GM12878 (cell line): Measurements from ENCODE around the gene KRT79. TPM values are rescaled to one million over a fixed set of nuclear protein-coding genes. Genes with fewer than 3 reads are reported as not detected.

ENCODE experiments used
- ATAC-seq: fragments of 200-7000 bp; cut with Tn5 transposase; 3 replicates; pipeline ENCODE4 v1.9.1; 2020; ENCODE audit warnings: mild to moderate bottlenecking, moderate library complexity
- BruUV-seq: library from RNA; stranded (reverse); fragments of 400-500 nt; replicated peaks from 2 replicates; lab custom pipeline; 2021; lab: Mats Ljungman, UMichigan
- CTCF ChIA-PET: fragments of 300-600 bp; sonication (Branson Sonifier 250); formaldehyde crosslinking; extraction: SDS; loops from one replicate; lab custom pipeline; 2021; ENCODE audit warnings: inconsistent platforms; lab: Yijun Ruan, JAX
- POLR2A ChIA-PET: fragments of 350-600 bp; formaldehyde crosslinking; extraction: SDS; loops from one replicate; lab custom pipeline; 2021; ENCODE audit warnings: inconsistent platforms; lab: Charles Lee
- RAD21 ChIA-PET: fragments of 300-600 bp; sonication (Branson Sonifier 250); formaldehyde crosslinking; loops from one replicate; lab custom pipeline; 2023; ENCODE audit warnings: antibody characterized with exemption; ENCODE audit not compliant: unreplicated experiment; lab: Charles Lee
- SMC1A ChIA-PET: fragments of 300-600 bp; sonication (Branson Sonifier 250); formaldehyde crosslinking; loops from one replicate; lab custom pipeline; 2023; ENCODE audit not compliant: unreplicated experiment, uncharacterized antibody; lab: Charles Lee
- DNase-seq: peaks from one replicate; pipeline ENCODE4 v3.0.0-alpha.2; 2011; ENCODE audit warnings: low read depth, low spot score
- FAIRE-seq: peaks from 3 replicates; lab custom pipeline; 2011; peaks lifted over from hg19 to GRCh38; lab: Jason Lieb, UNC
- H2AFZ ChIP-seq: 2 replicates; pipeline ENCODE4 v1.6.0; 2011; ENCODE audit warnings: low read depth, low read length, control low read depth; ENCODE audit not compliant: control insufficient read depth
- H3K27ac ChIP-seq: 2 replicates; pipeline ENCODE4 v1.5.1; 2011; ENCODE audit warnings: control low read depth; ENCODE audit not compliant: control insufficient read depth, insufficient read depth
- H3K27me3 ChIP-seq, 2 experiments: replicated peaks in 1 of 2; 2 replicates each; pipeline versions ENCODE4 v1.6.0 to v1.6.1; 2011; ENCODE audit warnings: low read length in 1 of 2; ENCODE audit not compliant: control insufficient read depth in 2 of 2, insufficient read depth in 2 of 2
- H3K36me3 ChIP-seq, 2 experiments: 2 replicates each; pipeline ENCODE4 v1.5.1; 2011; ENCODE audit warnings: low read length in 1 of 2; ENCODE audit not compliant: control insufficient read depth in 2 of 2, insufficient read depth in 2 of 2
- H3K4me1 ChIP-seq: 2 replicates; pipeline ENCODE4 v1.6.1; 2011; ENCODE audit warnings: mild to moderate bottlenecking, low read length, moderate library complexity, mixed read lengths; ENCODE audit not compliant: control insufficient read depth, insufficient read depth
- H3K4me2 ChIP-seq: 2 replicates; pipeline ENCODE4 v1.6.0; 2011; ENCODE audit warnings: control low read depth; ENCODE audit not compliant: control insufficient read depth, insufficient read depth
- H3K4me3 ChIP-seq: fragments of 200-600 bp; sonication (generic); 2 replicates; pipeline ENCODE4 v1.5.1; 2016
- H3K79me2 ChIP-seq: 2 replicates; pipeline ENCODE4 v1.6.0; 2011; ENCODE audit warnings: low read length; ENCODE audit not compliant: control insufficient read depth, insufficient read depth
- H3K9ac ChIP-seq: 2 replicates; pipeline ENCODE4 v1.8.0; 2011; ENCODE audit warnings: low read length, control low read depth, mixed read lengths; ENCODE audit not compliant: control insufficient read depth, insufficient read depth
- H3K9me3 ChIP-seq: replicated peaks from 3 replicates; pipeline ENCODE4 v1.5.1; 2011; ENCODE audit warnings: mild to moderate bottlenecking, low read length; ENCODE audit not compliant: control insufficient read depth, insufficient read depth
- H4K20me1 ChIP-seq: 2 replicates; pipeline ENCODE4 v1.6.0; 2011; ENCODE audit not compliant: control insufficient read depth, insufficient read depth
- BCL11A ChIP-seq: IDR thresholded peaks from 2 replicates; pipeline ENCODE4 v1.6.1; 2011; ENCODE audit warnings: low read depth, low read length
- CBFB ChIP-seq: IDR thresholded peaks from 2 replicates; pipeline ENCODE4 v1.6.1; 2016; ENCODE audit warnings: antibody characterized with exemption, low read depth
- CHD4 ChIP-seq: fragments of 200-600 bp; sonication (generic); IDR thresholded peaks from 2 replicates; pipeline ENCODE4 v1.6.1; 2016; ENCODE audit warnings: mild to moderate bottlenecking
- EGR1 ChIP-seq, 2 experiments: IDR thresholded peaks; 1 replicate in 1 of 2; 2 replicates in 1 of 2; pipeline ENCODE4 v1.6.1; 2011 to 2012; ENCODE audit warnings: low read depth in 2 of 2, low read length in 2 of 2, borderline replicate concordance in 1 of 2, mild to moderate bottlenecking in 1 of 2, moderate library complexity in 1 of 2
- MLLT1 ChIP-seq: fragments of 450-650 bp; IDR thresholded peaks from 2 replicates; pipeline ENCODE4 v1.6.1; 2016; ENCODE audit warnings: mild to moderate bottlenecking
- MYB ChIP-seq: fragments of 150-350 bp; IDR thresholded peaks from 2 replicates; pipeline ENCODE4 v1.6.1; 2014; ENCODE audit warnings: mild to moderate bottlenecking, low read depth, low read length, borderline replicate concordance
- NR2C1 ChIP-seq: fragments of 450-650 bp; IDR thresholded peaks from 2 replicates; pipeline ENCODE4 v1.6.1; 2017; ENCODE audit warnings: antibody characterized with exemption, mild to moderate bottlenecking, moderate library complexity
- NR2F1 ChIP-seq: fragments of 450-650 bp; conservative IDR thresholded peaks from 2 replicates; pipeline ENCODE4 v1.6.1; 2017; ENCODE audit warnings: mild to moderate bottlenecking
- RAD51 ChIP-seq: fragments of 450-650 bp; IDR thresholded peaks from 2 replicates; pipeline ENCODE4 v1.6.1; 2016; ENCODE audit warnings: moderate library complexity, mild to moderate bottlenecking, inconsistent platforms
- SMAD1 ChIP-seq: fragments of 450-650 bp; IDR thresholded peaks from 2 replicates; pipeline ENCODE4 v1.6.1; 2018; ENCODE audit warnings: mild to moderate bottlenecking, low read depth; ENCODE audit not compliant: partially characterized antibody
- SP1 ChIP-seq: IDR thresholded peaks from one replicate; pipeline ENCODE4 v1.6.1; 2011; ENCODE audit warnings: low read depth, low read length
- SUPT20H ChIP-seq: IDR thresholded peaks from 2 replicates; pipeline ENCODE4 v1.6.1; 2011; ENCODE audit warnings: low read depth, mild to moderate bottlenecking, low read length, moderate library complexity, borderline replicate concordance; ENCODE audit not compliant: control insufficient read depth
- ZBED1 ChIP-seq: IDR thresholded peaks from 2 replicates; pipeline ENCODE4 v1.6.1; 2016; ENCODE audit warnings: borderline replicate concordance
- WGBS: methylation state at CpG from one replicate; pipeline ENCODE4 v1.1.6; 2016; ENCODE audit warnings: low lambda C conversion rate; ENCODE audit not compliant: insufficient replicate concordance, insufficient coverage; ENCODE audit errors: missing lambda C conversion rate; 5-methylcytosine and 5-hydroxymethylcytosine counted together
- in situ Hi-C: fragments of 300-500 bp; cut with MboI; formaldehyde crosslinking; loops from 9 replicates; pipeline ENCODE4 v1.14.3; 2018; ENCODE audit warnings: mixed read lengths
- intact Hi-C: fragments of 100-400 bp; cut with micrococcal nuclease; formaldehyde crosslinking; loops from one replicate; pipeline ENCODE4 v1.14.2; 2022; ENCODE audit not compliant: unreplicated experiment
- polyA plus RNA-seq, 11 experiments: library from polyadenylated mRNA; depleted of rRNA in 4 of 11; unstranded in 6 of 11; stranded (reverse) in 5 of 11; fragments of >200 nt; fragmentation: Nextera tagmentation in 4 of 11; fragmentation: Illumina TruSeq in 1 of 11; extraction: Ambion mirVana in 4 of 11; extraction: Trizol in 1 of 11; gene quantifications; 1 replicate in 1 of 11; 2 replicates in 10 of 11; pipeline versions ENCODE4 v1.2.1 to v1.2.3, GENCODE V29; 2011 to 2016; ENCODE audit warnings: inconsistent platforms in 2 of 11, missing spikeins in 2 of 11, low read depth in 1 of 11
- total RNA-seq, 4 experiments: library from RNA; depleted of rRNA in 3 of 4; stranded (reverse); fragments of >200 nt in 3 of 4; fragmentation: Illumina TruSeq in 1 of 4; extraction: Trizol in 1 of 4; gene quantifications; 2 replicates each; pipeline versions ENCODE4 v1.2.1 to v1.2.3, GENCODE V29; 2013 to 2021
- TF ChIP-seq, protein P1 (sequence below): fragments of 450-650 bp; IDR thresholded peaks from 2 replicates; pipeline ENCODE4 v1.6.1; 2014; ENCODE audit warnings: mild to moderate bottlenecking
- TF ChIP-seq, protein P2 (sequence below): fragments of 450-650 bp; IDR thresholded peaks from 2 replicates; pipeline ENCODE4 v1.6.1; 2016; ENCODE audit warnings: mild to moderate bottlenecking

The KRT79 gene
- total and polyA plus RNA-seq, 10 of the 15 experiments (the other 5 are each of a cell fraction or from before 2014, with no cell fraction given) = 0.03 to 0.09 (median 0.07) TPM; not detected in 7

GRCh38 chr12:52828591-52829021 is 5.5 kb downstream of the KRT79 start:
- H3K27ac ChIP-seq = no peak overlapping the region
- TF ChIP-seq, protein P1, sequence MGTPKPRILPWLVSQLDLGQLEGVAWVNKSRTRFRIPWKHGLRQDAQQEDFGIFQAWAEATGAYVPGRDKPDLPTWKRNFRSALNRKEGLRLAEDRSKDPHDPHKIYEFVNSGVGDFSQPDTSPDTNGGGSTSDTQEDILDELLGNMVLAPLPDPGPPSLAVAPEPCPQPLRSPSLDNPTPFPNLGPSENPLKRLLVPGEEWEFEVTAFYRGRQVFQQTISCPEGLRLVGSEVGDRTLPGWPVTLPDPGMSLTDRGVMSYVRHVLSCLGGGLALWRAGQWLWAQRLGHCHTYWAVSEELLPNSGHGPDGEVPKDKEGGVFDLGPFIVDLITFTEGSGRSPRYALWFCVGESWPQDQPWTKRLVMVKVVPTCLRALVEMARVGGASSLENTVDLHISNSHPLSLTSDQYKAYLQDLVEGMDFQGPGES = no peak
- TF ChIP-seq NR2F1 (no peak), CHD4 (no peak), SP1 (no peak)
- no peaks in the 10 kb centered on the region for H3K4me1 ChIP-seq
- SMC1A ChIA-PET = interaction anchor here (1.0 kb wide), 1 partner anchor 51 kb away, joined by 3 read pairs; no protein-coding TSS in a partner anchor
- H3K4me3 ChIP-seq = no peak overlapping the region
- intact Hi-C loops = no loop called here
- POLR2A ChIA-PET = no interaction called here
- RAD21 ChIA-PET = no interaction called here
- H3K27me3 ChIP-seq = peaks cover 0 to 5% of the 10 kb centered on the region in 2 experiments; a peak in 2 of 4 replicates
- no peaks in the 10 kb centered on the region for H3K9me3 ChIP-seq
- H4K20me1 ChIP-seq = no peaks in the 10 kb centered on the region
- FAIRE-seq = no peak
- H3K36me3 ChIP-seq = no peaks in the 10 kb centered on the region
- CTCF ChIA-PET = no interaction called here
- in situ Hi-C loops = no loop called here
- 0% methylated on average over 2 of the region's 2 CpGs for WGBS
- H3K79me2 ChIP-seq = no peaks in the 10 kb centered on the region
- BruUV-seq = no TSS peak
- H3K9ac ChIP-seq = no peak overlapping the region
- H2AFZ ChIP-seq = no peak overlapping the region
- no peak for DNase-seq
- H3K4me2 ChIP-seq = no peak overlapping the region
- ATAC-seq = no peak

GRCh38 chr12:52828156-52828555 is 6.0 kb downstream of the KRT79 start:
- H4K20me1 ChIP-seq = no peaks in the 10 kb centered on the region
- H3K4me2 ChIP-seq = no peak overlapping the region
- intact Hi-C loops = no loop called here
- RAD21 ChIA-PET = no interaction called here
- H3K4me1 ChIP-seq = no peaks in the 10 kb centered on the region
- H3K9me3 ChIP-seq = no peaks in the 10 kb centered on the region
- CTCF ChIA-PET = no interaction called here
- FAIRE-seq (no peak), ATAC-seq (no peak), DNase-seq (no peak)
- BruUV-seq = no TSS peak
- no peak overlapping the region for H2AFZ ChIP-seq
- peaks cover 0 to 5% of the 10 kb centered on the region in 2 experiments; a peak in 2 of 4 replicates for H3K27me3 ChIP-seq
- SMC1A ChIA-PET = interaction anchor here (1.0 kb wide), 1 partner anchor 52 kb away, joined by 3 read pairs; no protein-coding TSS in a partner anchor
- TF ChIP-seq BCL11A = no peak
- TF ChIP-seq ZBED1 = no peak
- no peak for TF ChIP-seq NR2C1
- TF ChIP-seq RAD51 = no peak
- TF ChIP-seq CHD4 = no peak
- TF ChIP-seq, protein P2, sequence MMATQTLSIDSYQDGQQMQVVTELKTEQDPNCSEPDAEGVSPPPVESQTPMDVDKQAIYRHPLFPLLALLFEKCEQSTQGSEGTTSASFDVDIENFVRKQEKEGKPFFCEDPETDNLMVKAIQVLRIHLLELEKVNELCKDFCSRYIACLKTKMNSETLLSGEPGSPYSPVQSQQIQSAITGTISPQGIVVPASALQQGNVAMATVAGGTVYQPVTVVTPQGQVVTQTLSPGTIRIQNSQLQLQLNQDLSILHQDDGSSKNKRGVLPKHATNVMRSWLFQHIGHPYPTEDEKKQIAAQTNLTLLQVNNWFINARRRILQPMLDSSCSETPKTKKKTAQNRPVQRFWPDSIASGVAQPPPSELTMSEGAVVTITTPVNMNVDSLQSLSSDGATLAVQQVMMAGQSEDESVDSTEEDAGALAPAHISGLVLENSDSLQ = no peak
- no peak for TF ChIP-seq SUPT20H
- TF ChIP-seq MLLT1 = no peak
- no peak for TF ChIP-seq SMAD1
- no peak for TF ChIP-seq EGR1 (IDR thresholded peaks at IDR 0.05; ENCODE audit: borderline replicate concordance in 1 of 2, low read depth in 2 of 2, low read length in 2 of 2)
- TF ChIP-seq CBFB = no peak
- TF ChIP-seq MYB = no peak
- POLR2A ChIA-PET = no interaction called here
- H3K79me2 ChIP-seq = no peaks in the 10 kb centered on the region
- H3K36me3 ChIP-seq = no peaks in the 10 kb centered on the region
- H3K4me3 ChIP-seq = no peak overlapping the region
- H3K27ac ChIP-seq = no peak overlapping the region
- H3K9ac ChIP-seq = no peak overlapping the region
- in situ Hi-C loops = no loop called here
